GM18526 (cell line): ENCODE results near the gene NEK10.

Source experiments
- POLR2A ChIP-seq: IDR thresholded peaks from 3 replicates; pipeline ENCODE4 v1.6.1; 2011; ENCODE audit not compliant: insufficient read length; ENCODE audit errors: extremely low read depth

The NEK10 gene

DNA sequence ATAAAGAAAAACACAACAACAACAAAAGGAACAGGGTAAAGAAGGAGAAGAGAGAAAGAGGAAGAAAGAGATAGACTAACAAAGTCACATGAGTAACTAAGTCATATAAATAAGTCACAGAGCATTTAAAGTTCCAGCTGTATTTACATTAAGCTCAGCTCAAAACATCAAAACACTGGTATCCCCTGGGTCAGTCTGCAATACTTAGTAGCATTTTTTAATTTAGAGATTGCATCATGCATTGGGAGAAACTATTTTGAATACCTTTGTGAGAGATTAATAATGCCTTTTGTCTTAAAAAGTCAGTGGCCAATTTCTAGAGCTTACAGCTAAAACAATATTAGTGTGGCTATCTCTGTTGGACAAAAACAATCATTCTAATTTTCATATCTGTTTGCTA, 78.4 kb downstream of the NEK10 start:
- no peak for TF ChIP-seq POLR2A

DNA sequence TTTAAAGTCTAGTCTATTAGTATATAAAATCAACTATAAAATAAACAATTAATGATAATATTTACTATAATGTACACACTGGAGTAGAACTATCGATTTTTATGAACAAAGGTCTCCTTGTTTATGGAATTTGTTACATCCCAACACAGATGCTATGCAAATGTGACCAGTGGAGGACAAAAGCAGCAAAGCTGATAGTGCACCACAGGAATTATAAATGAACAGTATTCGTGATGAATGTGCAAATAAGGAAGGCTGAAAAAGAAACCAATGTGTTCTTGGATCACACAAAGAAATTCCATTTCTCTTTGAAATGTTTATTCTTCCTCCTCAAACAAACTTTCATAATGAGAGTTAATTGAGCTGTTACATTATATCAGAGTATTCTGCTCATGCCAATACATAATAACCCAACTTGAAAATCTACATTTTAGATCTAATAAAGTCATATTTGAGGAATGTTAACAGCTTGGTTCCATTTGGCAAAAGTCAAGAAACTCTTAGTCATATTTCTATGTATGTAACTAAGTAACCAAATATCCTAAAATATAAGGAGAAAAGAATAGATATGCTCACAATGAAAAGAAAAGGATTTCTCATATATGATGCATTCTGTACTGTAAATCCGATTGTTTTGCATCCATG, 79.3 kb downstream of the NEK10 start:
- TF ChIP-seq POLR2A, result no peak

DNA sequence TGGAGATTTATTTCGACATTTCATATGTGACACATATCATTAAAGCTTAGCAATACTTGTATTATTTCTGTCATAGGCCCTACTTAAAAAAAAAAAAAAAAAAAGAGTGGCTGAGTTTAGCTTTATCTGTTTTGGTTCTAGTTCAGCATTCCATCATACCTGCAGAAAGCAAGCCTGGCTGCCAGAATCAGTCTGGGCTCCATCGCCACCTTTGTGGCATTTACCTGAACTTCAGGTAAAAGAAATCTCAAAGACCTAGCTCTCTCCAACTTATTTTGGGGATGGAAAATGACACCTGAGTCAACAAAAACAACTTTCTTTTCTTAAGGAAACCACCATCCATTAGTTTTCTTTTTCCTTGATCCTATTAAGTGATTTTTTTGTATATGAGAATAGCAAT, 82.1 kb downstream of the NEK10 start:
- no peak for TF ChIP-seq POLR2A

DNA sequence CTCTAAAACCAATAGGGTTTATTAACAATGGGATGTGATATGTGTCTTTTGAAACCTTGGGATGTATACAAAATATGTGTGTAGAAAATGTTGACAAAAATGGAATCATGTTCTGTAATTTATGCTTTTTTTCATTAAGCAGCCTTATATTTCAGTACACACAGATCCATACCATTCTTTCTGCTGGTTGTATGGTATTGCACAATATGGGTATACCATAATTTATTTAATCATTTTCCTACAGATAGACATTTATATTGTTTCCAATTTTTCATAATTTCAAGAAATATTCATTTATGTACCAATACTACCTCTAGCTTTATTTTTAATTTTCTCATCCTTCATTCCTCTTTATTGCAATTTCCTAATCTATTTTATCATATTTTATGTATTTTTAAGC, 83.5 kb downstream of the NEK10 start:
- TF ChIP-seq POLR2A, result no peak

DNA sequence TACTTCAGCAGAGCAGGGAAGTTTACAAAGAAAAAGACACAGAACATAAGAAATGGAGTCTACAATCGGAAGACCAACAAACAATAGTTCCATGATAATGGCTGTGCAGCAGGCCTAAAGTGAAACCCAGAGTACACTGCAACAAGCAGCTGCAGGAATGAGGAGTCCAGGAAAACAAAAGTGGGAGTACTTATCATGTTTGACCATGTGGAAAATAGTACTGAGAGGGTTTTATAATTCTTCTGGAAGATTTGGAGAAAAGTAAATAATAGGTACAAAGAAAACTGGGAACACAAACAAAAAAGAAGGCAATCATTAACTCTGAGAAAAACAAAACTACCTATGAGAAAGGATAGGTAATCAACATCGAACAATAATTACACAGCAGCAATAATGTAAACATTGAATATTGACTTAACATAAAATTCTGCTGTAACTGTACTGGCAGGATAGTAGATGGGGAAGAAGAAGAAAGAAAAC, 87.5 kb downstream of the NEK10 start:
- TF ChIP-seq POLR2A, result no peak

DNA sequence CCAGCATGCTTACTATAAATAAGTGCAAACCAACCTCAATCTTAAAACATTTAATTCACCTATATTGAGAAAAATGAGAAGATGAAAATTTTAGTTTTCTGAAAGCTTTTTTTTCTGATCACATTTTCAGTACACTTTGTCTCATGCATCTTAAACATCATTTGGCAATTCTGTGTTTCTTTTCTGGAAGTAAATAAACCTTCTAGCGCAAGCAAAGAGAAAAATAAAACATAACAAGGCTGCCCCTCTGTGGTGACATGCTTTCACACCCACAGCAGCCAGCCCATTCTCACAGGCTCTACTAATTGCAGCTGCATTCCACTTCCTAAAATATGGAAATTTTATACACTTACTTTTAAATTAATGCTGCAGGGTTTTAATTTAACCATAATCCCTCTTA, 90.1 kb downstream of the NEK10 start:
- no peak for TF ChIP-seq POLR2A

DNA sequence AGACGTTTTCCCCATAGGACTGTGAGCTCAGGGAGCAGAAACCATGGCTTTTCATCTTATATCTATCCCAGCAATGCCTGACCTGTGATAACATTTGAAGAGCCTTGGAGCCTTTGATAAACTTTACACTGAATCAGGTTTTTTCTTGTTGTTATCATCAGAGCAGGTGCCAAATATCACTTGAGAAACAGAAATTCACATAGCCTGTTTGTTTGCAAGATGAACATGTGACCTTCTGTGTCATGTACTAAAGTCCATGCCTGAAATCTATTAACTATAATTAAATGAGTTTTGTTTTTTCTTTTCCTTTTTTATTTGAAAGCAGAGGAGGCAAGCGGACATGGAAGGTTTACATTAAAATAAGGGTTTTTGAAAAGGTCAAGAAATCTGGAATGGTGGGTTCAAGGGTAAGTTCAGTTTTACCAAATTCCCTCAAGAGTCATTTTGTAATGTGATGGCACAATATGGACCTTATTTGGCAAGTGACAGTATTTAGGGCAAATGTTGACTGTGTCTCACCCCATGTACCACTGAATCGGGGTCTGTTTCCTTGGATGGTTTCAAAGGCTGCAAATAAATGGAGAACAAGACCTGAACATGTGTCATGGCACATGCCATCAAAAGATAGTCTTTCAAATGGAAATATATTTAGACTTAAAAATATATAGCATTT, 90.7 kb downstream of the NEK10 start:
- no peak for TF ChIP-seq POLR2A

DNA sequence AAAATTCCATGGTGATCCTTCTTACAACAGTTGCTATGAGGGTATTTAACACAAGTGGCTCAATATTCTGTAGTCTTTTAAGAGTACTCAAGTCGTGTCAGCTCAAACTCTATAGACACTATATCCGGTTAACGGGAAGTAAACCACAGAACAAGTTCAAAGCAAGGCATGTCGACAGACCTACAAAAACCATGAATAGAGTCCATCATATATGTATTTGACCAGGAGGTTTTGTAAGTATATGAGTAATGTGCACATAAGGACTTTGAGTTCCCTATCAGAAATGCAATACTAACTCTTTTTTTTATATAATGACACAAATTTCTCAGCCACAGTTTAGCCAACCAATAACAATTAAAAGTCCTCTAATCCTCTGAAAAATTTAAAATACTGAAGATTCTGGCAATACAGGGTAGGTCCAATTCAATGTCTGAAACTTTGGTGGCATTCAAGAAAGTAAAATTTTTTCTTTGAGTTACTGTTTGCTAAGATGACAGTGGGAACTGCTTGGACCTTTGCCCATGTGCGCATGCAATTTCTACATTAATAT, 93.7 kb downstream of the NEK10 start:
- no peak for TF ChIP-seq POLR2A

DNA sequence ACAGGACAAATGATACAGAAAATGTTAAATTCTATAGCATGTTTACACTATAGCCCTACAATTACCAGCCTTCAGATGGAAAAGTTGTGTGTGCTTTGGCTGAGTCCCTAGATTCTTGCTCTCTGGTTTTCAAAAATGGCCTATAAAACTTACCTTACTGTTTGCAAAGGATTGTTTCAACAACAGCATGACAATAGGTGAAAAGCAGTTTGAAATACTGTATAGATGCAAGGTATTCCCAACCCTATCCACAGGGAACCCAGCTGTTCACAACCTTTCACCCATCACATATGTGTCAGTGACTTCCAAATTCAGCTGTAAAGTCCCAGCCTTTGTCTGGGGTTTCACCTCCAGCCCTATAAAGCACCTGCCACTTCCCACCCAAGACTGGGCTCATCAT, 97.3 kb downstream of the NEK10 start:
- no peak for TF ChIP-seq POLR2A

DNA sequence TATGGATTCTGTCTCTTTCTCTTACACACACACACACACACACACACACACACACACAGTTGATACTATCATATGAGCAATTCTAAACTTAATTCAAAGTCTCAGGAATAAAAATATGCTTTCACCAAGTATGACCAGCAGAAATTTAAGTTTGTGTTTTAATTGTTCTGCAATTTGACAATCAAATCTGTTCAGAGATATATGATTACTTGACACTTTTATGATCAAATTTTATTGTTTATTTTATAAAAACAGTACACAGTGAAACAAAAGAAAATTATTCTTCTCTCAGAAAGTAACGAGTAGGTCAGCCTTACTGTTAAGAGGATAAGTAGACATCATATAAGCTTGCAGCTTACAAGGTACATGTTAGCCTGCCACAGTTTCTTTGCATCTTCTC, 114.3 kb downstream of the NEK10 start:
- no peak for TF ChIP-seq POLR2A

DNA sequence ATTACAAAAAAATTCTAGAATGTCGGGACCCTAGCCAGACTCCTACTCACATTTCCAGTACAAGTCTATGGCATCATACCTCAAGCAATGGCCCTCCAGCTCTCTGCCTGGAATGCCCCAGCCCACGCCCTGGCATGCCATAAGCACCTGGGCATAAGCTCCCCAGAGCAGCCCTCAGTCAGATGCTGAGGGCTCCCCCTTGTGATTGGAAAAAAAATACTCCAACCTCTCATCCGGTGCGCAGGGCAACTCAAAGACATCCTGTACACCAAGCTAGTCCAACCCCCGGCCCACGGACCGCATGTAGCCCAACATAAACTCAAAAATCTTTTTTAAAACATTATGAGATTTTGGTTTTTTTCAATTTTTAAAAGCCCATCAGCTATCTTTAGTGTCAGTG, 115.4 kb downstream of the NEK10 start:
- no peak for TF ChIP-seq POLR2A

DNA sequence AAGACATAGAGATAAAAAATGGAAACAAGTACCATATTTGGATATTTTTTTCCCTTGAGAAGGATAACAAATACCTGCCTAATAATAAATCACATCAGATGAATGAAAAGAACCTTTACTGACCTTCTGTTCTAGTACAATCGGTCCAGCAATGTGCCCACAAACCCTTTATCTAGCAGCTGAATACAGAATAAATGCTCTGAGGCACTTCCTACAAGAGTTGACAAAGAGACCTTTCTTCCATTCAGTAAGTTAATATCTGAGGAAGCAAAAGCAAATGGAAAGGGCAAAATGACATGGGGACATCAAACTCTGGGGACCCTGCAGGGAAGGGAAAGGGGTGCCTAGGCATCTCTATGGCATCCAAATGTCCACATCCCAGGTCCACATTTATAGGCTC, 115.8 kb downstream of the NEK10 start:
- TF ChIP-seq POLR2A, result no peak

DNA sequence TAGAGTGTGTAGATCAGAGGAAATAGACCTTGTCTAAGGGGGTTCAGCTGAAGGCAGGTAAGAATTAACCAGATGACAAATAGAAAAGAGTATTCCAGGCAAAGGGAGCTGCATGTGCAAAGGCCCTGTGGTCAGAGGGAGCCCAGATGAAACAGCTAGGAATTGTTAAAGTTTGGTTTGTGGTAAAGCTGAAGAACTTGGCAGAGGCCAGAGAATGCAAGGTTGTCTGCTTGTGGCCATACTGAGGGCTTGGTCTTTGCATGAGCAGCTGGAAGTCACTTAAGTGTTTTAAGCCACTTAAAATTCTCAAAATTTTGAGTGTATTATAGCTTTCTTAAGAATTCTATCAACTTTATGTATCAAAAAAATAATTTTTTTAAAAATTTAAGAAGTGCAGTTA, 116.5 kb downstream of the NEK10 start:
- TF ChIP-seq POLR2A, result no peak

DNA sequence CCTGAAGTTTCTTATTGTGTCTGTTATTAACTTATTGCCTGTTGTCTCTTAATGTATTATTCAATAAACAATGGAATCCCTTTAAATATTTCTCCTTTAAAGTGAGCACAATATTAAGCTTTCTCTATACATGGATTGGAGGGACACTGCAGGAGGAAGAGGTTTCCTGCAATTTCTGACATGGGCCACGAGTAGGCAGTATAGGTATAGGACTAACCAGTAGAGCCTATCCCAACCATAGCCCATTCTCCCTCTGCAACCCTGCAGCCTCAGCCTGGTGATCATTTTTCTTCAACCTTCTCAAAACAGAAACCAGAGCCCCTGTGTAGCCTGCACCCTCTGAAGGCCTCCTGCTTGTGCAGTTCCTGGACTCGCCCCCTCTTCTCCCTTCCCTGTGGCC, 124.8 kb downstream of the NEK10 start:
- no peak for TF ChIP-seq POLR2A

DNA sequence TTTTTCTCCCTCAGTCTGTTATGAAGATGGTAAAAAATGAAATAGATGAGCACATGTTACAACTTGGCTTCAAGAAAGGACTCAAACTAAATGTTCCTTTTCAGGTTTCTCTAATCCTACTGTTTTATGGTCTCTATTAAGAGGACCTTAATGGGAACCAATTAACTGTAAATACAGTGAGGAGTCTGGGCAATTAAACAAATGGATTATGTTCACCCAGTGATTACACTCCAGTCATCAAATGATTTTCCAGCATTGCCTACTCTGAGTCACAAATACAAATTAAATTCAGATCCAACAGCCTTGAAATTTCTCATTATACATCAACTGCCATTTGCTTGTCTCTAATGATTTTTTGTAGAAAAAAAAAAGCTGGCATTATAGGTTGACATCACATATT, 129.2 kb downstream of the NEK10 start:
- TF ChIP-seq POLR2A, result no peak

DNA sequence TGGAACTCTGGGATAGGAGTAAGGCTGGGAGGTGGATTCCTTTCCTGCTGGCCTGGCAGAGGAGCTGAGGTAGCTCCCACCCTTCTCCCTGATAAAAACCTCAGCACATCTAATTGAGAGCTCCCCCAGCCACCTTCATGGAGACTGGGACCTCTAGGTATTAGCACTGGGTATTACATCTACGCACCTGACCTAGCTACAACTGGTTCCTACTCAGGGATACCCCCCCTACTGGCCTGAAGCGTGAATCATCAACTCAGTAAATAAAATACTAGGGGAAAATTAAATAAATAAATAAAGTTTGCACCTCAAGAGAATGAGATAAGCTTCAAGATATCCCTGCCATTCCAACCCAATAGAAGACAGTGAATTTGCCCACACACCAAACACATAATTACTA, 140.4 kb downstream of the NEK10 start:
- TF ChIP-seq POLR2A, result no peak

DNA sequence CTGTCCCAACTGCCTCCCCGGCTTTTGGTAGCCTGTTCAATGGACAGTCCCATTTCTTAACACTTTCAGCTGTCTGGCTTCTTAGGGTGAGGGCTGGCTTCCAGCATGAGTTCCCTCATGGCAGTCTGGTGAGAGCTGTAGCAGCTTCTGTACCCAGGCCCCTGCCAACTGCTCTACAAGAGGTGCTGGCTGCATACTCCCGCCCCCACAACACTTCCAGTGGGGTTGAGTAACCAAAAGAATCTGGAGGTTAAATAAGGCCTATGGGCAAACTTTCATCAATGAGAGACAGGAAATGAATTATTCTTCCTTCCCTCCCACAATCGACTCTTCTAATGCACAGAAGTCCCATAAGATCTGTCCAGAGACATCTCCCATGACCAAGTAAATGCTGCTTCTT, 145.0 kb downstream of the NEK10 start:
- TF ChIP-seq POLR2A, result no peak
